AG04449 (cell line): Measurements from ENCODE around the gene SLC24A3.

ENCODE experiments used
- CTCF ChIA-PET: fragments of 350-600 bp; formaldehyde crosslinking; extraction: SDS; loops from one replicate; lab custom pipeline; 2021; ENCODE audit warnings: antibody characterized with exemption; lab: Yijun Ruan, JAX
- POLR2A ChIA-PET: fragments of 400-600, 350-600 bp; formaldehyde crosslinking; extraction: SDS; loops from one replicate; lab custom pipeline; 2020; ENCODE audit warnings: antibody characterized with exemption, inconsistent platforms; lab: Yijun Ruan, JAX
- DNase-seq: peaks from one replicate; pipeline ENCODE4 v3.0.0-alpha.2; 2010; ENCODE audit warnings: low read depth, low spot score
- H3K4me3 ChIP-seq: 2 replicates; pipeline ENCODE4 v1.5.1; 2011; ENCODE audit warnings: low read depth, mild to moderate bottlenecking, control low read depth, low read length
- CTCF ChIP-seq: IDR thresholded peaks from one replicate; pipeline ENCODE4 v1.5.1; 2011; ENCODE audit warnings: mild to moderate bottlenecking, moderate library complexity, low read length, control low read depth, inconsistent platforms; ENCODE audit not compliant: insufficient read depth; ENCODE audit errors: missing control alignments

The SLC24A3 gene

GRCh38 chr20:19486446-19486845 lies 274.0 kb downstream of the SLC24A3 start:
- no peak for DNase-seq
- no peak for TF ChIP-seq CTCF

GRCh38 chr20:19487420-19487819 lies 275.0 kb downstream of the SLC24A3 start:
- DNase-seq = no peak
- no peak for TF ChIP-seq CTCF
- ChIA-PET CTCF (no interaction called here), POLR2A (no interaction called here)
- no peak overlapping the region for H3K4me3 ChIP-seq

More at GRCh38 chr20:19486446-19486845, 274.0 kb downstream of the SLC24A3 start:
- ChIA-PET POLR2A (no interaction called here), CTCF (no interaction called here)
- H3K4me3 ChIP-seq = no peak overlapping the region

GRCh38 chr20:19491241-19491640 lies 278.8 kb downstream of the SLC24A3 start:
- H3K4me3 ChIP-seq = no peak overlapping the region
- no peak for TF ChIP-seq CTCF
- no peak for DNase-seq
- POLR2A ChIA-PET = no interaction called here
- CTCF ChIA-PET = no interaction called here

- no peak for DNase-seq
- CTCF ChIA-PET = no interaction called here
- no peak overlapping the region for H3K4me3 ChIP-seq
- POLR2A ChIA-PET = no interaction called here
- TF ChIP-seq CTCF = no peak
Observed at GRCh38 chr20:19492116-19492515, 279.7 kb downstream of the SLC24A3 start.

- no peak for TF ChIP-seq CTCF
- ChIA-PET CTCF (no interaction called here), POLR2A (no interaction called here)
- no peak for DNase-seq
- no peak overlapping the region for H3K4me3 ChIP-seq
Observed at GRCh38 chr20:19492687-19493336, 280.4 kb downstream of the SLC24A3 start.

- CTCF ChIA-PET = no interaction called here
- POLR2A ChIA-PET = no interaction called here
- DNase-seq = no peak
- no peak for TF ChIP-seq CTCF
- no peak overlapping the region for H3K4me3 ChIP-seq
Observed at GRCh38 chr20:19493794-19494495, 281.5 kb downstream of the SLC24A3 start.
